WTC11 (cell line): ENCODE results near the gene MN1. TPM values are rescaled to one million over a fixed set of nuclear protein-coding genes. Genes with fewer than 3 reads are reported as not detected.

Experiments
- ATAC-seq: fragments of 200-7000 bp; cut with Tn5 transposase; 2 replicates; pipeline ENCODE4 v1.10.0; 2021; ENCODE audit warnings: mild to moderate bottlenecking, moderate library complexity
- CTCF ChIA-PET: fragments of 300-600 bp; sonication (Branson Sonifier 250); formaldehyde crosslinking; loops from one replicate; lab custom pipeline; 2021; ENCODE audit warnings: antibody characterized with exemption; lab: Charles Lee
- POLR2A ChIA-PET: fragments of 350-600 bp; sonication (Branson Sonifier 250); formaldehyde crosslinking; loops from one replicate; lab custom pipeline; 2021; ENCODE audit warnings: antibody characterized with exemption; lab: Charles Lee
- DNase-seq: peaks from one replicate; pipeline ENCODE4 v3.0.0; 2021; ENCODE audit warnings: low spot score
- H3K27ac Mint-ChIP-seq: 2 replicates; pipeline ENCODE4 v1.8.0; 2021; ENCODE audit warnings: mixed read lengths
- H3K27me3 Mint-ChIP-seq: 2 replicates; pipeline ENCODE4 v1.8.0; 2021; ENCODE audit warnings: low read depth, mild to moderate bottlenecking, moderate library complexity, mixed read lengths
- H3K36me3 Mint-ChIP-seq: 2 replicates; pipeline ENCODE4 v1.8.0; 2021; ENCODE audit warnings: mixed read lengths
- H3K4me1 Mint-ChIP-seq: 2 replicates; pipeline ENCODE4 v1.8.0; 2022; ENCODE audit warnings: mixed read lengths
- H3K4me3 Mint-ChIP-seq: 2 replicates; pipeline ENCODE4 v1.8.0; 2021; ENCODE audit warnings: mild to moderate bottlenecking, moderate library complexity, mixed read lengths
- H3K9me3 Mint-ChIP-seq: 2 replicates; pipeline ENCODE4 v1.8.0; 2021; ENCODE audit warnings: mixed read lengths
- GTF2I ChIP-seq: fragments of 250-450 bp; sonication (Bioruptor Pico); conservative IDR thresholded peaks from 2 replicates; pipeline ENCODE4 v1.4.0; 2021; ENCODE audit warnings: mild to moderate bottlenecking
- JAZF1 ChIP-seq: fragments of 250-450 bp; sonication (Bioruptor Pico); IDR thresholded peaks from 2 replicates; pipeline ENCODE4 v1.9.0; 2021; ENCODE audit warnings: moderate library complexity, mild to moderate bottlenecking, inconsistent platforms
- MXD4 ChIP-seq: fragments of 250-450 bp; sonication (Bioruptor Pico); IDR thresholded peaks from 2 replicates; pipeline ENCODE4 v1.8.0; 2021; ENCODE audit warnings: mild to moderate bottlenecking, moderate library complexity, borderline replicate concordance
- RELA ChIP-seq: sonication (generic); formaldehyde crosslinking; IDR thresholded peaks from 2 replicates; pipeline ENCODE4 v1.8.1; 2022; ENCODE audit warnings: missing genetic modification reagents, mild to moderate bottlenecking, borderline replicate concordance
- SOX15 ChIP-seq: fragments of 250-450 bp; sonication (Bioruptor Pico); IDR thresholded peaks from 2 replicates; pipeline ENCODE4 v1.9.0; 2021; ENCODE audit warnings: mild to moderate bottlenecking
- TCF7 ChIP-seq: sonication (generic); formaldehyde crosslinking; IDR thresholded peaks from 2 replicates; pipeline ENCODE4 v1.8.0; 2022; ENCODE audit warnings: mild to moderate bottlenecking, low read depth, missing genetic modification reagents, moderate library complexity
- TEAD1 ChIP-seq: sonication (generic); formaldehyde crosslinking; IDR thresholded peaks from 2 replicates; pipeline ENCODE4 v1.8.0; 2022; ENCODE audit warnings: mild to moderate bottlenecking, missing genetic modification reagents
- ZNF121 ChIP-seq: sonication (generic); formaldehyde crosslinking; IDR thresholded peaks from 2 replicates; pipeline ENCODE4 v1.8.0; 2023; ENCODE audit warnings: missing genetic modification reagents
- total RNA-seq: library from RNA; stranded (reverse); gene quantifications from 3 replicates; pipeline ENCODE4 v1.2.3, GENCODE V29; 2021
- TF ChIP-seq, protein P1 (sequence below): sonication (generic); formaldehyde crosslinking; IDR thresholded peaks from 2 replicates; pipeline ENCODE4 v1.8.1; 2023; ENCODE audit warnings: mild to moderate bottlenecking, missing genetic modification reagents
- TF ChIP-seq, protein P2 (sequence below): sonication (generic); formaldehyde crosslinking; IDR thresholded peaks from 2 replicates; pipeline ENCODE4 v1.8.0; 2023; ENCODE audit warnings: missing genetic modification reagents, mild to moderate bottlenecking, borderline replicate concordance
- TF ChIP-seq, protein P3 (sequence below): fragments of 200-600 bp; IDR thresholded peaks from 2 replicates; pipeline ENCODE4 v1.8.0; 2022; ENCODE audit warnings: antibody characterized with exemption
- TF ChIP-seq, protein P4 (sequence below): sonication (generic); formaldehyde crosslinking; IDR thresholded peaks from 2 replicates; pipeline ENCODE4 v1.8.1; 2022; ENCODE audit warnings: missing genetic modification reagents, borderline replicate concordance

The MN1 gene
- total RNA-seq, 1 experiment from 2014 or later = 21.3 TPM

GRCh38 chr22:27815826-27816530 lies 14.4 kb upstream of the MN1 start (continued):
- TF ChIP-seq, protein P1, sequence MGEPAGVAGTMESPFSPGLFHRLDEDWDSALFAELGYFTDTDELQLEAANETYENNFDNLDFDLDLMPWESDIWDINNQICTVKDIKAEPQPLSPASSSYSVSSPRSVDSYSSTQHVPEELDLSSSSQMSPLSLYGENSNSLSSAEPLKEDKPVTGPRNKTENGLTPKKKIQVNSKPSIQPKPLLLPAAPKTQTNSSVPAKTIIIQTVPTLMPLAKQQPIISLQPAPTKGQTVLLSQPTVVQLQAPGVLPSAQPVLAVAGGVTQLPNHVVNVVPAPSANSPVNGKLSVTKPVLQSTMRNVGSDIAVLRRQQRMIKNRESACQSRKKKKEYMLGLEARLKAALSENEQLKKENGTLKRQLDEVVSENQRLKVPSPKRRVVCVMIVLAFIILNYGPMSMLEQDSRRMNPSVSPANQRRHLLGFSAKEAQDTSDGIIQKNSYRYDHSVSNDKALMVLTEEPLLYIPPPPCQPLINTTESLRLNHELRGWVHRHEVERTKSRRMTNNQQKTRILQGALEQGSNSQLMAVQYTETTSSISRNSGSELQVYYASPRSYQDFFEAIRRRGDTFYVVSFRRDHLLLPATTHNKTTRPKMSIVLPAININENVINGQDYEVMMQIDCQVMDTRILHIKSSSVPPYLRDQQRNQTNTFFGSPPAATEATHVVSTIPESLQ (CRISPR knock-in tag) = no peak
- TF ChIP-seq TCF7 = no peak
- no peak for TF ChIP-seq RELA (CRISPR knock-in tag)
- TF ChIP-seq, protein P2, sequence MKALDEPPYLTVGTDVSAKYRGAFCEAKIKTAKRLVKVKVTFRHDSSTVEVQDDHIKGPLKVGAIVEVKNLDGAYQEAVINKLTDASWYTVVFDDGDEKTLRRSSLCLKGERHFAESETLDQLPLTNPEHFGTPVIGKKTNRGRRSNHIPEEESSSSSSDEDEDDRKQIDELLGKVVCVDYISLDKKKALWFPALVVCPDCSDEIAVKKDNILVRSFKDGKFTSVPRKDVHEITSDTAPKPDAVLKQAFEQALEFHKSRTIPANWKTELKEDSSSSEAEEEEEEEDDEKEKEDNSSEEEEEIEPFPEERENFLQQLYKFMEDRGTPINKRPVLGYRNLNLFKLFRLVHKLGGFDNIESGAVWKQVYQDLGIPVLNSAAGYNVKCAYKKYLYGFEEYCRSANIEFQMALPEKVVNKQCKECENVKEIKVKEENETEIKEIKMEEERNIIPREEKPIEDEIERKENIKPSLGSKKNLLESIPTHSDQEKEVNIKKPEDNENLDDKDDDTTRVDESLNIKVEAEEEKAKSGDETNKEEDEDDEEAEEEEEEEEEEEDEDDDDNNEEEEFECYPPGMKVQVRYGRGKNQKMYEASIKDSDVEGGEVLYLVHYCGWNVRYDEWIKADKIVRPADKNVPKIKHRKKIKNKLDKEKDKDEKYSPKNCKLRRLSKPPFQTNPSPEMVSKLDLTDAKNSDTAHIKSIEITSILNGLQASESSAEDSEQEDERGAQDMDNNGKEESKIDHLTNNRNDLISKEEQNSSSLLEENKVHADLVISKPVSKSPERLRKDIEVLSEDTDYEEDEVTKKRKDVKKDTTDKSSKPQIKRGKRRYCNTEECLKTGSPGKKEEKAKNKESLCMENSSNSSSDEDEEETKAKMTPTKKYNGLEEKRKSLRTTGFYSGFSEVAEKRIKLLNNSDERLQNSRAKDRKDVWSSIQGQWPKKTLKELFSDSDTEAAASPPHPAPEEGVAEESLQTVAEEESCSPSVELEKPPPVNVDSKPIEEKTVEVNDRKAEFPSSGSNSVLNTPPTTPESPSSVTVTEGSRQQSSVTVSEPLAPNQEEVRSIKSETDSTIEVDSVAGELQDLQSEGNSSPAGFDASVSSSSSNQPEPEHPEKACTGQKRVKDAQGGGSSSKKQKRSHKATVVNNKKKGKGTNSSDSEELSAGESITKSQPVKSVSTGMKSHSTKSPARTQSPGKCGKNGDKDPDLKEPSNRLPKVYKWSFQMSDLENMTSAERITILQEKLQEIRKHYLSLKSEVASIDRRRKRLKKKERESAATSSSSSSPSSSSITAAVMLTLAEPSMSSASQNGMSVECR (CRISPR knock-in tag) = no peak
- TF ChIP-seq, protein P3, sequence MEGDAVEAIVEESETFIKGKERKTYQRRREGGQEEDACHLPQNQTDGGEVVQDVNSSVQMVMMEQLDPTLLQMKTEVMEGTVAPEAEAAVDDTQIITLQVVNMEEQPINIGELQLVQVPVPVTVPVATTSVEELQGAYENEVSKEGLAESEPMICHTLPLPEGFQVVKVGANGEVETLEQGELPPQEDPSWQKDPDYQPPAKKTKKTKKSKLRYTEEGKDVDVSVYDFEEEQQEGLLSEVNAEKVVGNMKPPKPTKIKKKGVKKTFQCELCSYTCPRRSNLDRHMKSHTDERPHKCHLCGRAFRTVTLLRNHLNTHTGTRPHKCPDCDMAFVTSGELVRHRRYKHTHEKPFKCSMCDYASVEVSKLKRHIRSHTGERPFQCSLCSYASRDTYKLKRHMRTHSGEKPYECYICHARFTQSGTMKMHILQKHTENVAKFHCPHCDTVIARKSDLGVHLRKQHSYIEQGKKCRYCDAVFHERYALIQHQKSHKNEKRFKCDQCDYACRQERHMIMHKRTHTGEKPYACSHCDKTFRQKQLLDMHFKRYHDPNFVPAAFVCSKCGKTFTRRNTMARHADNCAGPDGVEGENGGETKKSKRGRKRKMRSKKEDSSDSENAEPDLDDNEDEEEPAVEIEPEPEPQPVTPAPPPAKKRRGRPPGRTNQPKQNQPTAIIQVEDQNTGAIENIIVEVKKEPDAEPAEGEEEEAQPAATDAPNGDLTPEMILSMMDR = no peak
- TF ChIP-seq JAZF1 (CRISPR knock-in tag) = no peak
- no peak for TF ChIP-seq SOX15 (CRISPR knock-in tag)
- TF ChIP-seq MXD4 (CRISPR knock-in tag) = no peak

GRCh38 chr22:27814993-27815392 lies 13.4 kb upstream of the MN1 start:
- no peak overlapping the region for H3K27ac Mint-ChIP-seq
- ChIA-PET POLR2A (no interaction called here), CTCF (no interaction called here)
- H3K4me3 Mint-ChIP-seq = no peak overlapping the region
- no peaks in the 10 kb centered on the region for H3K36me3 Mint-ChIP-seq
- H3K4me1 Mint-ChIP-seq = peaks cover 18% of the 10 kb centered on the region
- no peak for DNase-seq
- no peaks in the 10 kb centered on the region for H3K9me3 Mint-ChIP-seq
- H3K27me3 Mint-ChIP-seq = no peaks in the 10 kb centered on the region; the same call in 1 of the 2 replicates
- TF ChIP-seq TEAD1 (CRISPR knock-in tag) (no peak), ZNF121 (CRISPR knock-in tag) (no peak), GTF2I (CRISPR knock-in tag) (peak; percentile 84)
- TF ChIP-seq, protein P4, sequence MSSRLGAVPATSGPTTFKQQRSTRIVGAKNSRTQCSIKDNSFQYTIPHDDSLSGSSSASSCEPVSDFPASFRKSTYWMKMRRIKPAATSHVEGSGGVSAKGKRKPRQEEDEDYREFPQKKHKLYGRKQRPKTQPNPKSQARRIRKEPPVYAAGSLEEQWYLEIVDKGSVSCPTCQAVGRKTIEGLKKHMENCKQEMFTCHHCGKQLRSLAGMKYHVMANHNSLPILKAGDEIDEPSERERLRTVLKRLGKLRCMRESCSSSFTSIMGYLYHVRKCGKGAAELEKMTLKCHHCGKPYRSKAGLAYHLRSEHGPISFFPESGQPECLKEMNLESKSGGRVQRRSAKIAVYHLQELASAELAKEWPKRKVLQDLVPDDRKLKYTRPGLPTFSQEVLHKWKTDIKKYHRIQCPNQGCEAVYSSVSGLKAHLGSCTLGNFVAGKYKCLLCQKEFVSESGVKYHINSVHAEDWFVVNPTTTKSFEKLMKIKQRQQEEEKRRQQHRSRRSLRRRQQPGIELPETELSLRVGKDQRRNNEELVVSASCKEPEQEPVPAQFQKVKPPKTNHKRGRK (CRISPR knock-in tag) = no peak
- TF ChIP-seq, protein P1 (CRISPR knock-in tag) = no peak
- ATAC-seq = no peak
